Hepatocyte (in vitro differentiated cells): ENCODE data around the gene SERPINE1.

Source experiments
- CTCF ChIP-seq: fragments of 200-600 bp; sonication (generic); IDR thresholded peaks from 2 replicates; pipeline ENCODE4 v1.5.1; 2016; ENCODE audit warnings: antibody characterized with exemption, mild to moderate bottlenecking; ENCODE audit not compliant: poor library complexity
- EZH2 ChIP-seq: fragments of 200-600 bp; sonication (generic); IDR thresholded peaks from 2 replicates; pipeline ENCODE4 v1.6.1; 2016; ENCODE audit warnings: antibody characterized with exemption, mild to moderate bottlenecking, borderline replicate concordance
- EZH2phosphoT487 ChIP-seq: fragments of 200-600 bp; sonication (generic); IDR thresholded peaks from one replicate; pipeline ENCODE4 v1.6.1; 2018; ENCODE audit warnings: antibody characterized with exemption, mild to moderate bottlenecking, low read depth, moderate library complexity; ENCODE audit not compliant: unreplicated experiment, severe bottlenecking

- TF ChIP-seq CTCF: no peak
- TF ChIP-seq EZH2phosphoT487: no peak
- TF ChIP-seq EZH2: no peak
Measured at GRCh38 chr7:101089876-101090275, 37.0 kb upstream of the SERPINE1 start.
